GM18511 (cell line): Measurements from ENCODE around the gene ADGRG1.

Source experiments
- ATAC-seq: cut with Tn5 transposase; IDR thresholded peaks from one replicate; pipeline ENCODE4 v1.9.1; 2021; ENCODE audit warnings: mild to moderate bottlenecking, moderate library complexity; ENCODE audit not compliant: unreplicated experiment

The ADGRG1 gene

DNA sequence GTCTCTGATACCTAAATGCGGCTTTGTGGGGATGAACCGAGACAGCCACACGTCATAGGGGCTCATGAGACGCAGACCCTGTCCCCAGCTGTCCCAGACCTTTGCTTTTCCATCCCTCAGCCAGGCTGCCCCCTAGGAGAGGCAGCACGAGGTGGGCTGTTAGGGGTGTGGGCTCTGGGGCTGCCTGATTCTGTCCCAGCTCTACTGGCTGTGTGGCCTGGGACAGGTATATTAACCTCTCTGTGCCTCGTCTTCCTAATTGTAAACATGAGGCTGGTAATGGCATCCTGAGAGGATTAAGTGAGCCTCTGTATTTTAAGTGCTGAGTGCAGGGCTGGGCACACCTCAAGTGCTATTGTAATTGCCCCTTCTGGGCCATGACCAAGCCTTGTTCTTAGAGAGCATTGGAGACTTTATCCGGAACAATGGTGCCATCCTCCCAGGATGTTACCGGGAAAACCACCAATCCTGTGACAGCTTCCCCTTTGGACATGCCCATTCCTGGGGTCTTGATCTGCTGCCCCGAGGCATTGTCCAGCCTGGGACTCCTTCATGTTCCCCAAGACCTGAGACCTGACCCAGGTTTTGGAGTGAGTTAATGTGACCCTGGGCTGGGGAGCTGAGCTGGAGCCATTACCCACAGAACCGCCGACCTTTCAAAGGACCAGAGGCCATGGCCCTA lies 5.1 kb downstream of the ADGRG1 start:
- ATAC-seq = no peak

DNA sequence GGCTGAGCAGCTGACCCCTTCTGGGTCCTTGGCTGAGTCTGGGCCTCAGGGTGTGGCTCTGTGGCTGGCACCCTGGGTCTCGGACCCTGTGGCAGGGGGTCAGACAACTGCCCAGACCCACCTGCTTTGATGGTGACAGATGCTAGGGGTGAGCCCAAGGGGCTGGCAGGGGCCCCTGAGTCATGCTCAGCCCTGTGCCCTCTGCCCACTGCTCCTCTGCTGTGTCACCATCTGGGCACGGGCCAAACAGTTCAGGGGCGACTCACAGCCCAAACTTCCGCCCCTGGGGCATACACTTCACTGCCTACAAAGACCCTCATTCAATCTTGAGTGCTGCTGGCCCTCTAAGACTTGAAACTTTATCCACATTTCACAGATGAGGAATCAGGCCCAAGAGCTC lies 5.7 kb downstream of the ADGRG1 start:
- ATAC-seq = no peak

DNA sequence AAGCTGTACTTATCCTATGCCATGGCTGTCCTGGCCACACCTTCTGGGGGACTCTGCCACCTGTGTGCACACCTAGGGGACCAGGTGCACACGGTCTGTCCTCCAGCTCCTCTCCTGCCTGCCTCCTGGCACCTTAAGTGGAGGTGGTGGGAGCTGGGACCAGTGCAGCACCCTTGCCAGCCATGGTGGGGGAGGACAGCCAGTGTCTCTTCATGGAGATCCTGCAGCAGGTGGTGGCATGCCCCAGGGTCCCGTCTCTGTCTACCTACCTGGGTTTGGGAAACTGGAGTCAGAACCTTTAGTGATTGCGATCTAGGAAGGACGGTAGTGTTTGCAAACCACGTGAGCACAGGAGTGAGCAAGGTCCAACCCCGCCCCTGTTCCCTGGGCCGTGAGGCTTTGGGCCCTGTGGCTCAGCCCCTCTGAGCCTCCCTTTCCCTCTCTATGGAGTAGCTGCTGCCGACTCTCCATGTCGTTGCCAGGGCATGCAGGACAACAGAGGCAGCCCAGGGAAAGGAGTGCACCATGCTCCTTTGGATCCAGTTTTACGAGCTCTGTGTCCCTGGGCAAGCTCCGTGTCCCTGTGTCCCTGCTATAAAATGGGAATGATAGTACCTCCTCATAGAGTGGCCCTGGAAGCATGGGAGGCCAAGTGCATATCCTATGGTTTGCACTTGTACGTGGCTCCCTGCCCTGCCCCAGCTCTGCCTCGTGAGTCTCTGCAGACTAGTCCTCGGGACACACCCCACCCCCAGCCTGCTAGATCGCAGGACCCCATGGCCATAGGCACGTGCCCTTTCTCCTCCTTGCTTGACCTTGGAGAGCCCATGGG lies 7.1 kb downstream of the ADGRG1 start:
- no peak for ATAC-seq

DNA sequence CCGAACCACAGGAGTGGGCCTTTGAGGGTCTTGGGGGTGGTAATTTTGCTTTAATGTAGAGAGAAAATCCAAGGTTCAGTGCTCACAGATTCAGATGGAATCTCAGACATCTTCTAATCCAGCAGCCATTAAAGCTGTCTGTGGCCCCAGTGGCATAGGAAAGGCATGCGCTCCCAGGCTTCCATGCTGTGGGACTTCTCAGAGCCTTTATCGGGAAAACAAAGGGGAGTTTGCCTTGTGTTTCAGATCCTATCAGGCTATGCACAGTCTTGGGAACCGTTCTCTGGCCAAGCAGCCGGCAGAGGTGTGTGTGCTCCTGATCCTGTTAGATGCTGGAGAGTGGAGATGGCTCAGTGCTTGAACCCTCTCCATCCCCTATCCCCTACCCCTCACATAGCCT lies 7.8 kb downstream of the ADGRG1 start:
- no peak for ATAC-seq

DNA sequence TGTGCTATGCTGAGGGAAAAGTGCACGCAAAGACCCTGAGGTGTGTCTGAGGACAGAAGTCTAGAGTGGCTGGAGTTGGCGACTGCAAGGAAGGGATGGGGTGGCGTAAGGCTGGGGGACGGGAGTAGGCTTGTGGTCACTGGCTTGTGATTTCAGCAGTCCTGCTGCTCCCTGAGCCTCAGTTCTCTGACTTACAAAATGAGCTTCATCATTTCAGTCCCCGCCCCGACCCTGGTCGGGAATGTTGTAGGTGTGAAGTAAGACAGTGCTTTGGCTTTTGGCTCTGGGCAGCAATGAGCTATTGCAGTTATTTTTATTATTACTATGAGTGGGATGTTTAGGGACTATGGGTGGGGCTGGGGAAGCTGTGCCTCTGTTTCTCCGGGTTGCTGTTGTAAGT lies 8.6 kb downstream of the ADGRG1 start:
- no peak for ATAC-seq

DNA sequence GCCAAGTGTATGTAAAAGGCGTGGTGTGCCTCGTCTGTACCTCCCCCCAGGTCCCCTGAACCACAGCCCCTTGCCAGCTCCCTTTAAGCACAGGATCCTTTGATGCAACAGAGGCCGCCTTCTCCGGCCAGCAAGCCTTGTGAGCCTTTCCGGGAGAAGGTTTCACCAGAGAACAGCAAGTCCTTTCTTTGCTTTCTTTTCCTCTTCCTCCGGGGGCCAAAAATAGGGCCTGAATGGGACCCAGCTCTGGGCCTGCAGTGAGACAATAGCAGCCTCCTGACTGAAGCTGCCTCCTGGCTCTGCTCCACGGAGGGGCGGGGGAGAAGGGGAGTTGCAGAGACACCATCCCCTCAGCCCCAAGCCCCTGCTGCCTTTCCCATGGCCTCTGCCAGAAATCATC lies 9.0 kb downstream of the ADGRG1 start:
- ATAC-seq = no peak

DNA sequence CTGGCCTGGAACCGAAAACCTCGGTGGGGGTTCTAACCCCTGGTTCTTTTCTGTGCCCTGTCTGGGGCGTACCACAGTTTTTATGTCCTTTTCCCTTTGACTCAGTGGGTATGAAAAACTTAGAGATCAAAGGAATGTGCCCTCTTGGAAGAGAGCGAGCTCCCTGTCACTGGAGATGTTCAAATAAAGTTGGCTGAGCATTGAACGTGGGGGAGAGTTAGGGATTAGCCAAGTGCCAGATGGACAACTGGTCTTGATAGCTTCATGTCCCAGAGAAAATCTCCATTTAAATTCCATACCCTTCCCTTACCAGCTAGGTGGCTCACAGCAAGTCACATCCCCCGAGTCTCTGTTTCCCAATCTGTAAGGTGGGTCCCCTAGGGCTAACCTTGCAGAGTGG lies 9.5 kb downstream of the ADGRG1 start:
- no peak for ATAC-seq

DNA sequence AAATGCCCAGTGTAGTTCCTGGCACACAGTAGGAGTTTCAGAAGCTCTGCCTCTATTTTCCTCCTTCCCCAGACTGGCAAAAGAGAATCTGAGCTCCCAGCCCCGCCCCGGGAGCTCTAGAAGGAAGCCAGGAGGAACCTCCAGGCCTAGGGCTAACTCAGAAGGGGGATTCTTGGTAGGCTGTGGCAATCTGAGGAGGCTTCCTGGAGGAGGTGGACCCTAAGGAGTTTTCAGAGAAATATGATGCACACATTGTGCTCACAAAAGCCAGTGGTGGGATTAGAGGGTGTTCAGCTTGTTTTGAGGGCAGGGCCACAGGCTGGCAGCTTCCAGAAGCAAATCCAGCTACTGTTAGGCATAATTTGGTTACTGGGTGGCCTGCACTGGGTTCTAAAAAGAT lies 10.0 kb downstream of the ADGRG1 start:
- ATAC-seq = no peak

DNA sequence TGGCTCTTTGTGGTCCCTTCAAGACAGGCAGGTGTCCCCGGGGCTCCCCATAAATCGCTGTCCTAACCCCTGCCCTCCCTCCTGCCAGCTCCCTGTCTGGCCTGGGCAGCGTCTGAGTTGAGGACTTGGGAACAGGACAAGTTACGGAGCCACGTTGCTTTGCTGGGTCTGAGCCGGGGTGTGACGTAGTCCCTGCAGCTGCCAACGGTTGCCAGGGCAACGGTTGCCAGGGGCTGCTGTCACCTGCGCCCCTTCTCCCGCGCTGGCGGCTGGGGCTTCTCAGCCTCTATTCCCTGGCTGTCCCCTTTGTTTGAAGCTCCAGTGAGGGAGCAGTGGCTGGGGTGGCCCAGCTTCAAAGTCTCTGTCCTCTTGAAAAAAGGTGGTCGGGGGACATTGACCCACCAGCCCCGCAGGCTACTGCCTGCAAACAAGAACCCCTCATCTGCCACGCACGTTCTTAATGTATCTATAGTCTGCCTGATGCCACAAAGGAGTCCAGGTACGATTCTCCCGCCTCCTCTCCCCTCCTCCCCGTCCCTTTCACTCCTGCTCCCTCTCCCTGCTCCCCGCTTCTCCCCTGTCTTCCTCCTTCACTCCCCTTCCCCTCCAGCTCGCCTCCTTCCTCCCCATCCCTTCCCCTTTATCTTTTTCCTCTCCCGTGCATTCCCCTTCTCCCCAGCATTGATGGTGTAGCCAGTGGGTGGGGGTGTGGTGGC lies 10.9 kb downstream of the ADGRG1 start:
- ATAC-seq = no peak

DNA sequence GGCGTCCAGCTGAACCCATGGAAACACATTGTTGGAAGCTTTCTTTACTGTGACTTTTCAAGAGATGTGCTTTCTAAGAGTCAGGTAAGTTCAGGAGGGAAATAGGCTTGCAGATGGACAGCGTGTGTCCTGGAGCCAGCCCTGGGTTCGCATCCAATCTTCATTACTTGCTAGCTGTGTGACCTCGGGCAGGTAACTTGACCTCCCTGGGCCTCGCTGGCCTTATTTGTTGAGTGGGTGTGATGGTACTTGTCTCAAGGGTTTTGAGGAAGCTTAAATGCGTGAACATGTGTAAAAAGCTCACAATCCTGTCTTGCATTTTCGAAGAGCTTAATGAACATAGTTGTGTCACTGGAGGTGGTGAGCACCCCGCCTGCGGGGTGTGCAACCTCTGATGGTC lies 11.8 kb downstream of the ADGRG1 start:
- ATAC-seq = no peak

DNA sequence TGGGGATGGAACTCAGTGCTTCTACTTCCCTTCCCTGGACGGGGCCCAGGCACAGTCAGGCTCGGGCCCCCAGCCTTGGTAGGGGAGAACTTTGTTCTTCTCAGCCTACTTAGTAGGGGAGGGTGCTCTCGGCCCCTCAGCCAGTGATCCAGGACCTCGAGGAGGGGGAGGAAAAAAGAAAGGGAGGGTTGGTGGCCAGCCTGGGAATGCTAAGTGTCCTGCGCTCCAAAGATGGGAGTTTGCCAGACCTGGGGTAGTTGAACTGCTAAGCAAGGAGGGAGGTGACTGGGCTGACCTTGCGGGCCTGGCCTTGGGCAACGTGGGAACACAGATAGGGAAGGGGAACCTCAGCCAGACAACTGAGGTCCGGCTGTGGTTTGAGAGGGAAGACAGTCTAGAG lies 12.2 kb downstream of the ADGRG1 start:
- ATAC-seq = no peak

DNA sequence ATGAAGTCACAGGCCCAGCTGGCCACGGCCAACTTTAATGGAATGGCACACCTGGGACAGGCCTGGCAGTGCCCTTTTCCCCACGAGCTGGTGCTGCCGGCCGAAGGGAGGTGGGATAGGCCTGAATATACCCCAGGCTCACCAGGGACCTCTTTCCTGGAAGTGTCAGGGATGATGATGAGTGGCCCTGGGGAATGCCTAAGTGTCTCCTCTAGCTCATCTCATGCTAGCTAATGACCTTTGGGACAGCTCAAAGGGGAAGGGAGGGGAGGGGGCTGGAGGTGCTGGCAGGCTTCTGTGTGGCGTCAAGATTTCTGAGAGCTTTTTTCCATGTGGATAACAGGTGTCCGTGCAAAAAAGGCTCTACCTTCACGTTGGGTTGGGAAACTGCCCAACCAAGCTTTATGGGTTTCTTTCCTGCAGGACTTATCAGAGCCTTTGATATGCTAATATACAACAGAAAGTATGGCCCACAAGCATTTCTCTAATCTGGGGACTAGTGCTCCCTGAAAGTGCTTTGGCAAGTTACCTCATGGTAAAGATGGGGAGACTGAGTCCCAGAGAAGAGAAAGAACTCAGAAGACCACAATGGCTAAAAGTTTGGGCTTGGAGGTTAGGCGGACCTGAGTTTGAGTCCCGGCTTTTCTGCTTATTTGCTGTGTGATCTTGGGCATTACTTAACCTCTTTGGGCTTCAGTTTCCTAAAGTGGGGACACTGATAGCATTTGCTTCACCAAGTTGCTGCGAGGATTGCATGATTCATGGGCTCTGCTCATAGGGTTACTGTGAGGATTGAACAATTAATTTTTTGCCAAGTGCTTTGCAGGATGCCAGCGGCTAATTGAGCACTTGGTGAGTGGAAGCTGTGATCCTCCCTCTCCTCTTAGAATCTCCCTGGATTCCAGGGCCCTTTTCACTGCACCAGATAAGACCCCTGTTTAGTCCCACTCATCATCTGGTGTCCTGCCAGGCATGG lies 14.0 kb downstream of the ADGRG1 start:
- no peak for ATAC-seq

DNA sequence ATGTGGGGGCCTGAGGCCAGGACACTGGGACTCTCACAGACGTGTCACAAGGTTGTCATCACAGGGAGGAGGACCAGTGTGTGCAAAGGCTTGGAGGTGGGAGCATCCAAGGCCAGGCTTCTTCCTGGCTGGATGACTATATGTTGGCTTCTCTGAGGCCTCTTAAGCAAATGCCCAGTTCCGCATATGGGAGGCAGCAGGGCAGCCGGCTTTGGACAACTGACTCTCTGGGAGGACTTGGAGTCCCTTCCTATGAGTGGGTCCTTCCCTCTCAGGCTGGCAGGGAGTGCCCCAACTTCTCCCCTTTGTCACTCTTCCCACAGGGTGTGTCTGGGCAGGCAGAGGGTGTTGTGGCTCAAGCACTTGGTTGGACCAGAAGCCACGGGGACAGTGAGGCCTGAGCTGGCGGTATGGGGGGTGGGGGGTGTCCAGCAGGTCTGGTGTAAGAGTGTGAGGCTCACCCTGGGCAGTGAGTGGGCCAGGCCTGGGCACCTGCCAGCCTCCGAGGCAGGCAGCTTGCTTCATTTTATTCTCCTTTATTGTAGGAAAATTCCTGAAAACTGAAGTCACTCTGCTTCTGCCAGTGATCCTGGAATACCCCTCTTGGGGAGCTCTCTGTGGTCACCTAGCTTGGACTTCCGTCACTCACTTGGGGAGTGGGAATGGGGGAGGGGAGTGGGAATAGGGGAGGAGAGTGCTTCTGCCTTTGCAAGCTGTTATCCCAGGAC lies 14.9 kb downstream of the ADGRG1 start:
- no peak for ATAC-seq

DNA sequence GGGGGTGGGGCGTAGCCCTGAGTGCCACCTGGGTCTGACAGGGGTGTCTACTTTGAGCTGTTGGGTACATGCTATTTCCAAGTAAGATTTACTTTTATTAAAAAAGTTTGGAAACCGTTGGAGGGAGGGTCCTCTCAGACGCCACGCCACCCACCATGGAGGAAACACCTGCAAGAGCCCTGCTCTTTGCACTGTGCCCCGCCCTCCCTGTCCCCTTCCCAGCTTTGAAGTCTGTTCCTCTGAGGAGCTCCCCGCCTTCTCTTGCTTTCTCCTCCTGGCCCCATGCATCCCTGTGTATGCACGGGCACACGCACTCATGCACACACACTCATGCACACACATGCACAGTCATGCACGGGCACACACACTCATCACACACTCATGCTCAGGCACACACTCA lies 15.5 kb downstream of the ADGRG1 start:
- no peak for ATAC-seq

DNA sequence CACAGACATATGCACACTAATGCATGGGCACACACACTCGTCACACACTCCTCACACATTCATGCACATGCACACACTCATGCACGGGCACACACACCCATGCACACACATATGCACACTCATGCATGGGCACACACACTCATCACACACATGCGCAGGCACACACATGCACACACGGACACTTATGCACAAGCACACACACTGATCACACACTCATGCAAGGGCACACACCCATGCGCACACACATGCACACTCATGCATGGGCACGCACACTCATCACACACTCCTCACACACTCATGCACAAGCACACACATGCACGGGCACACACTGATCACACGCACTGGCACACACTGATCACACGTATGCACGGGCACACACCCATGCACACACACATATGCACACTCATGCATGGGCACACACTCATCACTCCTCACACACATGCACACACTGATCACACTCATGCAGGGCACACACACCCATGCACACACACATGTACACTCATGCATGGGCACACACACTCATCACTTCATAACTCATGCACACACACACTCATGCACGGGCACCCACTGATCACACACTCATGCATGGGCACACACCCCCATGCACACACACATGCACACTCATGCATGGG lies 16.1 kb downstream of the ADGRG1 start:
- no peak for ATAC-seq

DNA sequence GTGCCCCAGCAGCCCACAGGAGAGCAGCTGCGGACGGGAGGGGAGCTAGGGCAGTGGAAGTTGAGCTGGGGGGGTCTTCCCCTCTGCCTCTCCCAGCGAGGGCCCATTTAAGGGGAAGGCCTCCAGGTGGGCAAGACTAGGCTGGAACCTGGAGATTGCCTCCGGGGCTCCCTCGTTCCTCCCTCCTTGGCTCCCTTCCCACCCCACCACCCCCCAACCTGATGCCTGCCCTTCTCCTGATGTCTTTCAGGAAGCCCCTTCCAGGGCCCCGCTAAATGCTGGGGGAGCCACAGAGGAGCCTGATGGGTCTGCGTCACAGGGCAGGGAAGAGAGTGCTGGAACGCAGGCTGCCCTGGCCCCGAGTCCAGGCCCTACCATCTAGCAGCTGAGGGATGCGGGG lies 16.7 kb downstream of the ADGRG1 start:
- no peak for ATAC-seq

DNA sequence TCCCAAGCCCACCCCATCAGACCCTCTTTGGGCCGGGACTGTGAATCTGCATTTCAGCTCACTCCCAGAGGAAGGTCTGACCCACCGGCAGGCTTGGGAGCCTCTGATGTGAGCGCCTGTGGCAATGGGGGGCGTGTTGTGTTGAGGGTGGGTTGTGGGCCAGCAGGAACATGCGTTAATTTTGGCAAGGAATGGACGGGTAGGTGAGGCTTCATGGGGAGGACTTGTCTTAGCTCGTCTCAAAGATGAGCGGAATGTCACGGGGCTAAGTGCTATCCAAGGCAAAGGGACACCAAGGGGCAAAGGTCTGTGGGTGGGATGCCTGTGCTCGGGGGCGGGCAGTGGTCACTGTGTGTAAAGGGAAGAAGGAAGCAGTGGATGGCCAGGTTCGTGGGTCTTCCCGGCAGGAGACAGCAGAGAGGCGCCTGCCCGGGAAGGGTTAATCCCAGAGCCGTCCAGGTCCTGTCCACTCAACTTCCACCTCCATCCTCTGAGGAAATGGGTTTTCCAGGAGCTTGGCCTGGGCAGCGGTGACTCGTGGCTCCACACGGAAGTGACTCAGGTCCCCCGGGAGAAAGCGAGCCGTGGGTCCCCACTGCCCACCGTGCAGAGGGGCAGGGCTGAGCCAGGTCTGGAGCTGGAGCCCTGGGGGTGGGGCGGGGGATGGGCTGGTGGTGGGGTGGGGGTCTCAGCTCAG lies 17.4 kb downstream of the ADGRG1 start:
- ATAC-seq = no peak

DNA sequence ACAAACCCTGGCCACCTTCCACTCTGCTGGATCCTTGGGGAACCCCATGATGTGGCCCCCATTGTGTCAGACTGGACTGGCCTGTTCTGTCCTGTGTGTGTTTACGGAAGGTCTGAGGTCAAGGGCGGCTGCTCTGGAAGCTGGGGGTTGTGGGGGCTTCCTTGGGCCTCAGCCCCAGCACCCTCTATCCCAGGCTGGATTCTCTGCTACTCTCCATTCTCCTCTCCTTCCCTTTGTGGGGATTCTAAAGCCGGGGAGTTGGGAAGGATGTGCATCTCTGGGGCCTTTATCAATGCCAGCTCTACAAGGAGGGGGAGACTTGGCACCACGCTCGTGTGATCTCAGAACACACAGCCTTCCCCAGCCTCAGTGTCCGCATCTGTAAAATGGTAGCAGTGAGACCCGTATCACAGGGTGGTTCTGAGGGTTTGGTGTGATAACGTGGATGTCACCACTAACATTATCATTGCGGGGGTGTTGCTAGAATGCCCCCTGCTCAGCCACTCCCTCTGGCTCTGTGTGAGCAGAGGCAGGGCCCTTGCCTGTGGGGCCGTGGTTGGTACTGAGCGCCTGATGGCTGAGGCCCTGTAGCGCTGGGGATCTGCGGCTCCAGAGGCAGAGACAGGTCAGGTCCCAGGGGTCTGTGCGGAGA lies 18.1 kb downstream of the ADGRG1 start:
- no peak for ATAC-seq
